ENCODE data around the gene B3GAT3.
A peak's percentile ranks its signal among the peaks of the same experiment; 100 is the strongest.
"Not testable (repeated sequence)": the region's sequence is repeated elsewhere in the genome, so short reads cannot be mapped to it uniquely, and the experiment has no call there.

The B3GAT3 gene

DNA sequence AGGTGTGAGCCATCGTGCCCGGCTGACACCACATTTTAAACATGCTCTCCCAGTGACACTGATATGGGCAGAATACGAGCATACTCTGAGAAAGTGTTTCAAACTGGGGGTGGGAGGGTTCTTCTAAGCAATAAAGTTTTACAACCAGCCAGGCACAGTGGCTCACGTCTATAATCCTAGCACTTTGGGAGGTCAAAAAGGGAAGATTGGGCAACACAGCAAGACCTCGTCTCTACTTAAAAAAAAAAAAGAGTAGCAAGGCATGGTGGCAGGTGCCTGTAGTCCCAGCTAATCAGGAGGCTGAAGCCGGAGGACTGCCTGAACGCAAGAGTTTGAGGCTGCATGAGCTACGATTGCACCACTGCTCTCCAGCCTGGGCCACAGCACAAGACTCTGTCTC is 22.4 kb upstream of the B3GAT3 start:
- DNase-seq (ENCODE audit: low read depth) = no peak
- no peak overlapping the region for H3K4me3 ChIP-seq (replicated peaks; ENCODE audit: low read depth, low read length)
- TF ChIP-seq, protein P1, sequence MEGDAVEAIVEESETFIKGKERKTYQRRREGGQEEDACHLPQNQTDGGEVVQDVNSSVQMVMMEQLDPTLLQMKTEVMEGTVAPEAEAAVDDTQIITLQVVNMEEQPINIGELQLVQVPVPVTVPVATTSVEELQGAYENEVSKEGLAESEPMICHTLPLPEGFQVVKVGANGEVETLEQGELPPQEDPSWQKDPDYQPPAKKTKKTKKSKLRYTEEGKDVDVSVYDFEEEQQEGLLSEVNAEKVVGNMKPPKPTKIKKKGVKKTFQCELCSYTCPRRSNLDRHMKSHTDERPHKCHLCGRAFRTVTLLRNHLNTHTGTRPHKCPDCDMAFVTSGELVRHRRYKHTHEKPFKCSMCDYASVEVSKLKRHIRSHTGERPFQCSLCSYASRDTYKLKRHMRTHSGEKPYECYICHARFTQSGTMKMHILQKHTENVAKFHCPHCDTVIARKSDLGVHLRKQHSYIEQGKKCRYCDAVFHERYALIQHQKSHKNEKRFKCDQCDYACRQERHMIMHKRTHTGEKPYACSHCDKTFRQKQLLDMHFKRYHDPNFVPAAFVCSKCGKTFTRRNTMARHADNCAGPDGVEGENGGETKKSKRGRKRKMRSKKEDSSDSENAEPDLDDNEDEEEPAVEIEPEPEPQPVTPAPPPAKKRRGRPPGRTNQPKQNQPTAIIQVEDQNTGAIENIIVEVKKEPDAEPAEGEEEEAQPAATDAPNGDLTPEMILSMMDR (IDR thresholded peaks at IDR 0.05; ENCODE audit: low read length, missing control alignments) = no peak

DNA sequence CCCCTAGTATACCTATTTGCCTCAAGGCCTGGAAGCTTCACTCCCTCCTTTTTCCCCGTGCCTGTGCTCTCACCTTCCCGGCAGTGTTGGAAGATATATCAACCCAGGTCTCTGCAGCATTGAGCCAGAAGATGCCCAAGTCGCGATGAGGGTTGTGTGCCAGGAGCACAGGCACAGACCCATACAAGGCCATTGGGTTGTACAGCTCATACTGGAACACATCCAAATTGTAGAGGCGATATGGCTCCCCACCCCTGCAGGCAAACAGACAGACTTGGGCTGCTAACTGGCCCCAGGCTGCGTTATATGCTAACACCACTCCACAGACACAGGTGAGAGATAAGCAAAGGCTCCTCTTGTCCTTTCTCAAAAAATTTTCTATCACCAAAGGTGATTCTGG is 10.7 kb upstream of the B3GAT3 start:
- no peak for DNase-seq (ENCODE audit: low read depth)
- TF ChIP-seq, protein P1 (IDR thresholded peaks at IDR 0.05; ENCODE audit: low read length, missing control alignments) = no peak
- H3K4me3 ChIP-seq (replicated peaks; ENCODE audit: low read depth, low read length) = no peak overlapping the region

DNA sequence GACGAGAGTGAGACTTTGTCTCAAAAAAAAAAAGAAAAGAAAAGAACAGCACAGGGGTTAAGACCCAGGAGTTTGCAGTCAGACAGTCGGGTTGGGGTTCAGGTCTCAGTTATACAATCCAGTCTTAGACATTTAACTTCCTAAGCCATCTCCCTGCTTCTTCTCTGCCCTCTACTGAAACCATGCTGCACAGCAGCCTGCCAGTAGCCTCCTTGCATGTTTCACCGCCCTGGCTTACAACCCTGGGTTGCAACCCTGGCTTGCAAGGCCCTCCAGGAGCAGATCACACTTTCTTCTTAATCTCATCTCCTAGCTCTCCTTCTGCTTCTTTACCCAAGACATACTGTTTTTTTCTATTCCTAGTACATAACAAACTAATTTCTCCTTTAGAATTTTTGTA is 5.9 kb upstream of the B3GAT3 start:
- DNase-seq (ENCODE audit: low read depth) = no peak
- no peak overlapping the region for H3K4me3 ChIP-seq (replicated peaks; ENCODE audit: low read depth, low read length)
- TF ChIP-seq, protein P1 (IDR thresholded peaks at IDR 0.05; ENCODE audit: low read length, missing control alignments) = peak; percentile 9

DNA sequence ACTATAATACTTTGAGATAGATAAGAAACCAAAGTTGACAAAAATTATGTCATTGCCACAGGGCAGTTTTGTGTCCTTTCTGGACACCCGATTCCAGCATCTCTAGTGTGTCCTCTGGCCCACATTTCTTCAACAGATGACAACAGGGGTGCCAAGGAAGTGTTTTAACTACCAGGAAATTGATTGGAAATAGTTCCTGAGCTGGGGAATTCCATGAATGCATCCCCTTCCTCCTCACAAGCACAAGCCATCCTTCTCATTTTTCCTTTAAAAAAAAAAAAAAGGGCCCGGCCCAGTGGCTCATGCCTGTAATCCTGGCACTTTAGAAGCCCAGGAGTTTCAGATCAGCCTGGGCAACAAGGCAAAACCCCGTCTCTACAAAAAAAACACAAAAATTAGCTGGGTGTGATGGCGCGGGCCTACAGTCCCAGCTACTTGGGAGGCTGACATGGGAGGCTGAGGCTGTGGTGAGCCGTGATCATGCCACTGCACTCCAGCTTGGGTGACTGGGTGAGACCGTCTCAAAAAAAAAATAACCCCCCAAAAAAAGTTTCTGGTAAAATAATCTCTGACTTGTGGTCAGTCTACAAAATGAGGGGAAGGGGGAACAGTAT is 797 bp upstream of the B3GAT3 start:
- DNase-seq (ENCODE audit: low read depth) = no peak
- TF ChIP-seq, protein P1 (IDR thresholded peaks at IDR 0.05; ENCODE audit: low read length, missing control alignments) = no peak
- H3K4me3 ChIP-seq (replicated peaks; ENCODE audit: low read depth, low read length) = peak overlapping the region; percentile 75

DNA sequence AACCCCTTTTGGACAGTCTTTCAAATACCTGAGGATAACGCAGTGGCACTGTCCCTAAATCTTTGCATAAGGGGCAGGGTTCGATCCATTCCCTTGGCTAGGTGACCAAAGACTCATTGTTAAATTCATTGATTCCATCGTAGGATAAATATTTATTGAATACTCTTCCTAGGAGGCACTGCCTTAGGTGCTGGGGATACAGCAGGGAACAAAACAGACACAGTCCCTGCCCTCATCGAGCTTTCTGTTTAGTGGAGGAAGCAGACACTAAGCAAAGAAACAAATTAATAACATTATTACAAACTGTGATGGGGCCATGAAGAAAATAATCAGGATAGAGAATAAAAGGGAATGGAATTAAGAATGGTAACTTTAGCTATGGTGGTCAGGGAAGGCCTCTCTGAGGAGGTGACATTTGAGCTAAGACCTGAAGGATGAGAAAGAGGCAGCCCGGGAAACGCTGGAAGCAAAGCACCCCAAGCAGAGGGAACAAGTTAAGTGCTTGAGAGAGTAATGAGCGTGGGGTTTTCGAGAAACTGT is 689 bp downstream of the B3GAT3 start:
- TF ChIP-seq, protein P1 (IDR thresholded peaks at IDR 0.05; ENCODE audit: low read length, missing control alignments) = no peak
- H3K4me3 ChIP-seq (replicated peaks; ENCODE audit: low read depth, low read length) = peak overlapping the region; percentile 75
- no peak for DNase-seq (ENCODE audit: low read depth)

DNA sequence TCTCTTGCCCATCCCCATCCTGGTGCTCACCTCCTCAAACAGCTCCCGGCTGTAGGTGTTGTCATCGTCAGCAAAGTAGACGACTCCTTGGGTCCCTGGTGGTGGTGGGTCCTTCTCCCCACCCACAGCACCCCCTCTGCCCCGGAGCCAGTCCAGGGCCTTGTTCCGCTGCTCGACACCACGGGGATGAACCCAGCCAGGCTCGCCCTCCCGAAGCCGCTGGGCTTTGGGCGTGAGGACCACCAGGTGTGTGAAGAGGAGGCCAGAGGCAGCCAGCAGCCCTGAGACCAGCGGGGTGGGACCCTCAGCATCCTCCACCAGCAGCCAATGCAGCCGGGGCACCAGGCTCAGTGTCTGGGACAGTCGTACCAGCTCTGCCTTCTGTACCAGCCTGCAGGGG is 4.8 kb downstream of the B3GAT3 start:
- DNase-seq (ENCODE audit: low read depth); H3K4me3 ChIP-seq (replicated peaks; ENCODE audit: low read depth, low read length): not testable (repeated sequence)

DNA sequence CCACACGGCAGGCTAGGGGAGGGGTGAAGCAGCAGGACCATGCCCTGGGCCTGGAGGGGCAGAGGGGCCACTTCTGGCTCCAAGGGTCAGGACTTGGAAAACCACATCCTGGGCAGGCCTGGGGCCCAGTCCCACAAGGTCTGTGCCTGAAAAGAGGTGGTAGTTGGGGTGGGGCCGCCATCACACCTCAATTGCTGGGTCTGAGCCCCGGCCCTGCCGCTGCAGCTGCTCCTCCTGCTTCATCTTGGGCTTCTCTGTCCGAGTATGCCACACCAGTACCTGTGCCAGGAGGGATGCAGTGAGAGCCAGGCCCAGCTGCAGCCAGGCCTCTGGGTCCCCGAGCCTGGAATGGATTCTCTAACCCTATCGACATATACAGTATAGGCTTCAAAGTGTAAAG is 6.3 kb downstream of the B3GAT3 start:
- TF ChIP-seq, protein P1 (IDR thresholded peaks at IDR 0.05; ENCODE audit: low read length, missing control alignments) = no peak
- no peak for DNase-seq (ENCODE audit: low read depth)
- H3K4me3 ChIP-seq (replicated peaks; ENCODE audit: low read depth, low read length) = no peak overlapping the region
